Left cardiac atrium (tissue), 4 donors: ENCODE data around the gene ESRRA. TPM values are rescaled to one million over a fixed set of nuclear protein-coding genes. Genes with fewer than 3 reads are reported as not detected.
A peak's percentile ranks its signal among the peaks of the same experiment; 100 is the strongest.

Source experiments
- ATAC-seq, 2 donors: fragments of 200-7000 bp; cut with Tn5 transposase; one replicate each; pipeline ENCODE4 v1.9.1; 2020; ENCODE audit warnings: mild to moderate bottlenecking in 2 of 2, moderate library complexity in 2 of 2
- DNase-seq: peaks from one replicate; pipeline ENCODE4 v3.0.0-alpha.2; 2020
- intact Hi-C, 2 donors: fragments of 100-400 bp; cut with DNase I; formaldehyde crosslinking; loops; one replicate each; pipeline versions ENCODE4 v1.14.1 to v1.15.1; 2022 to 2023
- total RNA-seq, 2 donors: library from RNA; stranded (reverse); fragmentation: NEBNext Ultra II Directional; extraction: Animal tissue kit (Norgen Biotek cat#: 25700); gene quantifications; one replicate each; pipeline ENCODE4 v1.2.1, GENCODE V29; 2021
- donor health status: DM: no; HTN: yes; CAD: no.
- donor health status: DM: no; HTN: yes; CAD: no; lungs with severe emphysema.
- donor health status: DM: yes; HTN: yes; CAD: no.
- donor health status: Dilated cardiomyopathy.

The ESRRA gene
- total RNA-seq, 2 donors from 2014 or later: 147 to 150 TPM

DNA sequence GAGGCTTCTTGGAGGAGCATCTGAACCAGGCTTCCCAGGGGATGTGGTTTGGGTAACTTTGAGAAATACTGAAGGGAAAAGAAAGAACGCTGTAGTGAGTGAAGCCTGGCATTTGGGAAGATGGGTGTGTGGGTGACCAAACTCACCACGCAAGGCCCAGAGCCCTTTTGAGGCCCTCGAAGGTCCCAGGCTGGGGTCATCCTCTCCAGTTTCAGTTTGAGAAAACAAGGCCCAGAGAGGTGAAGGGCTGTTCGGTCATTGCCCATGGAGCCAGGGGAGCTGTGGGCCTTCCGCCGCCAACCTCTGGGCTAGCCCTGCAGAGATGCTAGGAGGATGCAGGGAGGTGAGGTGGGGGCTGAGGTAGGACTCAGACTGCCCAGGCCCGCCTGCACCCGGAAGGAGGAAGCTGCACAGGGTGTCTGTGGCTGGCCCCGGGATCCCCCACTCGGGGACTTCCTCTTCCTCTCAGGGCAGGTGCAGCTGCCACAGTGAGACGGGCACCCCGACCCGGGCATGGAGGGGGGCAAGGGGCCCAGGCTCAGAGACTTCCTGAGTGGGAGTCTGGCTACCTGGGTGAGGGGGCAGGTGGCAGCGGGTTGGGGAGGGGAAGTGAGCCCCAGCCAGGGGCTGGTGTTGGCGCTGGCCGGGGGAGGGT is 34.6 kb downstream of the ESRRA start, which contains the start of gene CCDC88B:
Gene CCDC88B (plus strand): TSS at position 451 of the 655 bp plus-strand sequence. CDS start 63 bp downstream, at position 514.
- intact Hi-C loops: no loop called here
- DNase-seq (peak; percentile 62), ATAC-seq (peak in 1 of 2 donors; percentile 6)

GRCh38 chr11:64340671-64341335 is 35.5 kb downstream of the ESRRA start:
- intact Hi-C loops: no loop called here
- ATAC-seq: peak; percentile 3 to 17
- DNase-seq: peak; percentile 59

- no peak for ATAC-seq
- no peak for DNase-seq
- intact Hi-C loops: no loop called here
Observed at GRCh38 chr11:64341429-64341828, 36.1 kb downstream of the ESRRA start.

DNA sequence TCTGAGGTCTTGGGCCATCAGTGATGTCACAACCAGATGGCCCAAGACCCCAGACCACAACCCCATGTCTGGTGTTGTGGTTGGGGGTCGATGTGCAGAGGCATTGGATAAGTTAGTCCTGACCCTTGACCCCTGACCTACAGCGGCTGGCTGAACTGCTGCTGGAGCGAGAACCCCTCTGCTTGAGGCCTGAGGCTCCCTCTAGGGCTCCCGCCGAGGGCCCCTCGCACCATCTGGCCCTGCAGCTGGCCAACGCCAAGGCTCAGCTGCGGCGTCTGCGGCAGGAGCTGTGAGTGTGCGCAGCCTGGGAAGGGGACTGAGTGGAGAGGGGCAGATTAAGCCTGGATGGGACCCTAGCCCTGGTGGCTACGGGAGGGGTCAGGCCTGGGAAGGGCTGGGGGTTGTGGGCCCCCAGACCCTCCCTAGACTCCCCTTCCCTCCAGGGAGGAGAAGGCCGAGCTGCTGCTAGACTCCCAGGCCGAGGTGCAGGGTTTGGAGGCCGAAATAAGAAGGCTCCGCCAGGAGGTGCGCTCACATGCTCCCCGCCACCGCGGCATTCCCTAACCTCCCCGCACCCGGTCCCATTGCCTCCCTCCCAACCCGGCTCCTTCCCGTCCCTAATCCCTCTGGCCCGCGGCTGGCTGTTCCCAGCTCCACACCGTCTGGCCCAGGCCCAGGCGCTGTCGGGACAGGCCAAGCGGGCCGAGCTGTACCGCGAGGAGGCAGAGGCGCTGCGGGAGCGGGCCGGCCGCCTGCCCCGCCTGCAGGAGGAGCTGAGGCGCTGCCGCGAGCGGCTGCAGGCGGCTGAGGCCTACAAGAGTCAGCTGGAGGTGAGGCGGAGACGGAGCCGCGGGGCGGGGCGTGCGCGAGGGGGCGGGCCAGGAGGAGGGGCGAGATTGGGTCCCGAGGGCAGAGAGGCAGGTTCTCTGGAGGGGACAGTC is 36.8 kb downstream of the ESRRA start:
- ATAC-seq: peak; percentile 91 to 94
- peak; percentile 89 for DNase-seq
- intact Hi-C loops: no loop called here

DNA sequence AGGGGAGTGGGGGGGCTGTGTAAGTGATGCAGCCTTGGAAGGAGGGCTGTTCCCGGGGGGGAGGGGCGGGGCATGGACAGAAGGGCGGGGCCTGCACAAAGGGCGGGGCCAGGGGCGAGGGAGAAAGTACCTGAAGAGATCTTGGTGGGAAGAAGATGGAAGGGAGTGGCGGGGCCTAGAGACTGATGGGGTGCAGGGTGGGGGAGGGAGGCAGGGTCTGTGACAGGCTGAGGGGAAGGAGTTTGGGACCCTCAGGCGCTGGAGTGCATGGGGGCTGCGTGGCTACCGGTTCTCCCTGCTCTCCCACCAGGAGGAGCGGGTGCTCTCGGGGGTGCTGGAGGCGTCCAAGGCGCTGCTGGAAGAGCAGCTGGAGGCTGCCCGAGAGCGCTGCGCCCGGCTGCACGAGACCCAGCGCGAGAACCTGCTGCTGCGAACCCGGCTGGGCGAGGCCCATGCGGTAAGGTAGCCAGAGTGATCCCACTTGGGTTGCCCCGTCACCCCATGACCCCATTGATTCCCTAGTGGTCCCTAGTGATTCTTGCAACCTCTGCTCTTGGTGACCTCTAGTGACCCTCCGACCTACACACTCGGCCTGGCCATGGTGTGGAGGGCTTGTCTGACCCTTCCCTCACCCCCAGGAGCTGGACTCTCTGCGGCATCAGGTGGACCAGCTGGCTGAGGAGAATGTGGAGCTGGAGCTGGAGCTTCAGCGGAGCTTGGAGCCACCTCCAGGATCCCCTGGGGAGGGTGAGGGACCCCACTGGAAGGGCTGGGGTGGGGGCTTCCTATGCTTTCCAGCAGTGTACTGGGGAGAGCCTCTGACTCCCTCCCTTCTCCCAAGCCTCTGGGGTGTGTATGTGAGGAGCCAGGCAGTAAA is 37.8 kb downstream of the ESRRA start:
- intact Hi-C loops: no loop called here
- ATAC-seq (peak in 1 of 2 donors; percentile 33), DNase-seq (no peak)

DNA sequence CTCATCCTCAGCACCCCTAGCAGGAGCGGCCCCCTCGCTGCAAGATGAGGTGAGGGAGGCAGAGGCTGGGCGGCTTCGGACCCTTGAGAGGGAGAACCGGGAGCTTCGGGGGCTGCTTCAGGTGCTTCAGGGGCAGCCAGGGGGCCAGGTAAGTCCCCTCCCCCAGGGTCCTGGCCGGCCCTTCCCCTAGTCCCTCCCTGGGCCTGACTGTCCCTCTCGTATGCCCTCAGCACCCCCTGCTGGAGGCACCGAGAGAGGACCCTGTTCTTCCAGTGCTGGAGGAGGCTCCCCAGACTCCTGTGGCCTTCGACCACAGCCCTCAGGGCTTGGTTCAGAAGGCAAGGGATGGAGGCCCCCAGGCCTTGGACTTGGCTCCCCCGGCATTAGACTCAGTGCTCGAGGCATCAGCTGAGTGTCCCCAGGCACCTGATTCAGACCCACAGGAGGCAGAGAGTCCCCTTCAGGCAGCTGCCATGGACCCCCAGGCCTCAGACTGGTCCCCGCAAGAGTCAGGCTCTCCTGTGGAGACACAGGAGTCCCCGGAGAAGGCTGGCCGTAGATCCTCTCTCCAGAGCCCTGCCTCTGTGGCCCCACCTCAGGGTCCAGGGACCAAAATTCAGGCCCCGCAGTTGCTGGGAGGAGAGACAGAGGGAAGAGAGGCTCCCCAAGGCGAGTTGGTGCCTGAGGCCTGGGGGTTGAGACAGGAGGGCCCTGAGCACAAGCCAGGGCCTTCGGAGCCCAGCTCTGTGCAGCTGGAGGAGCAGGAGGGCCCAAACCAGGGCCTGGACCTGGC is 38.6 kb downstream of the ESRRA start:
- DNase-seq: no peak
- intact Hi-C loops: no loop called here
- ATAC-seq: peak in 1 of 2 donors; percentile 2

DNA sequence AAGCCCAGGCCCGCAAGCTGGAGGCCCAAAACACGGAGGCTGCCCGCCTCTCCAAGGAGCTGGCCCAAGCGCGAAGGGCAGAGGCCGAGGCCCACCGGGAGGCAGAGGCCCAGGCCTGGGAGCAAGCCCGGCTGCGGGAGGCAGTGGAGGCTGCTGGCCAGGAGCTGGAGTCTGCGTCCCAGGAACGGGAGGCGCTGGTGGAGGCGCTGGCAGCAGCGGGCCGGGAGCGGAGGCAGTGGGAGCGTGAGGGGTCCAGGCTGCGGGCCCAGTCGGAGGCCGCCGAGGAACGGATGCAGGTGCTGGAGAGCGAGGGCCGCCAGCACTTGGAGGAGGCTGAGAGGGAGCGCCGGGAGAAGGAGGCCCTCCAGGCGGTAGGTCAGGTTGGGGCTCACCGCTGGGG is 39.5 kb downstream of the ESRRA start:
- ATAC-seq (no peak), DNase-seq (no peak)
- intact Hi-C loops: no loop called here

- ATAC-seq (no peak), DNase-seq (no peak)
- intact Hi-C loops: no loop called here
Observed at GRCh38 chr11:64347193-64347867, 42.0 kb downstream of the ESRRA start.

- DNase-seq (no peak), ATAC-seq (peak in 1 of 2 donors; percentile 67)
- intact Hi-C loops: no loop called here
Observed at GRCh38 chr11:64348383-64349024, 43.2 kb downstream of the ESRRA start.

DNA sequence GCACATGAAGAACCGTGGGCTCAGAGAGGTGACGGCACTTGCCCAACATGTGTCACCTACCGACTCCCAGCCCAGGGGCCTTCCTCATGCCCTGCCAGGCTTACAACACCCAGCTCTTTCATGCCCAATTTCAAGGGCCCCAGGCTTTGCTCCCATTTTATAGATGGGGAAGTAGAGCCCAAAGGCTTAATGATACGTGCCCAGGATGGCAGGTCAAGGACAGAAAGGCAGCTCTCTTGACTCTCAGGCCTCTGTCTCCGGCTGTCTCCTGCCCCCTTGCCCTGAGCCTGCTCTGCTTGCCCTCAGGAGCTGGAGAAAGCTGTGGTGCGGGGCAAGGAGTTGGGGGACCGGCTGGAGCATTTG is 43.7 kb downstream of the ESRRA start:
- ATAC-seq (no peak), DNase-seq (no peak)
- intact Hi-C loops: no loop called here

DNA sequence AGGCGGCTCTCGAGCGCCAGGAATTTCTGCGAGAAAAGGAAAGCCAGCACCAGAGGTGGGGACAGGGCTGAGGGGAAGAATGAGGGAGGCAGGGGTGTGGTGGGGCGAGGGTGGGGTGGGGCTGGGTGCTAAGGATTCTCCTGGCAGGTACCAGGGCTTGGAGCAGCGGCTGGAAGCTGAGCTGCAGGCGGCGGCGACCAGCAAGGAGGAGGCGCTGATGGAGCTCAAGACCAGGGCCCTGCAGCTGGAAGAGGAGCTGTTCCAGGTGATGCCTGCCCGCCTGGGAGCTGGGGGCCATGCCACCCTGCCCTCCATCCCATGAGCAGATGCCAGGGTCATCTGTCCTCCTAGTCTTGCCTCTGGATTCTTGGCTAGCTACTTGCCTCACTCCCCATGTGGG is 44.1 kb downstream of the ESRRA start:
- DNase-seq: no peak
- intact Hi-C loops: no loop called here
- no peak for ATAC-seq

DNA sequence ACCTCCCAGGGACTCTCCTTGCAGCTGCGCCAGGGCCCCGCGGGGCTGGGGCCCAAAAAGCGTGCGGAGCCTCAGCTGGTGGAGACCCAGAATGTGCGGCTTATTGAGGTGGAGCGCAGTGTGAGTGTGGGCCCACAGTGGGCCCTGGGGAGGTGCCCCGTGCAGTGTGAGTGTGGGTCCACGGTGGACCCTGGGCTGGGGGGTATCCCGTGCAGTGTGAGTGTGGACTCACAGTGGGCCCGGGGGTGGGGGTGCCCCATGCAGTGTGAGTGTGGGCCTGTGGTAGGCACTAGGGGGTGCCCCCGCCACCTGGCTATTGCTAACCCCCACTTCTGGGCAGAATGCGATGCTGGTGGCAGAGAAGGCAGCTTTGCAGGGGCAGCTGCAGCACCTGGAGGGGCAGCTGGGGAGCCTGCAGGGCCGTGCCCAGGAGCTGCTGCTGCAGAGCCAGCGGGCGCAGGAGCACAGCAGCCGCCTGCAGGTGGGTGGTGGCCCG is 45.9 kb downstream of the ESRRA start:
- ATAC-seq (no peak), DNase-seq (no peak)
- intact Hi-C loops: no loop called here

- DNase-seq (no peak), ATAC-seq (no peak)
- intact Hi-C loops: no loop called here
Observed at GRCh38 chr11:64352099-64352994, 47.0 kb downstream of the ESRRA start.

- ATAC-seq (no peak), DNase-seq (no peak)
- intact Hi-C loops: no loop called here
Observed at GRCh38 chr11:64352995-64353714, 47.8 kb downstream of the ESRRA start.

DNA sequence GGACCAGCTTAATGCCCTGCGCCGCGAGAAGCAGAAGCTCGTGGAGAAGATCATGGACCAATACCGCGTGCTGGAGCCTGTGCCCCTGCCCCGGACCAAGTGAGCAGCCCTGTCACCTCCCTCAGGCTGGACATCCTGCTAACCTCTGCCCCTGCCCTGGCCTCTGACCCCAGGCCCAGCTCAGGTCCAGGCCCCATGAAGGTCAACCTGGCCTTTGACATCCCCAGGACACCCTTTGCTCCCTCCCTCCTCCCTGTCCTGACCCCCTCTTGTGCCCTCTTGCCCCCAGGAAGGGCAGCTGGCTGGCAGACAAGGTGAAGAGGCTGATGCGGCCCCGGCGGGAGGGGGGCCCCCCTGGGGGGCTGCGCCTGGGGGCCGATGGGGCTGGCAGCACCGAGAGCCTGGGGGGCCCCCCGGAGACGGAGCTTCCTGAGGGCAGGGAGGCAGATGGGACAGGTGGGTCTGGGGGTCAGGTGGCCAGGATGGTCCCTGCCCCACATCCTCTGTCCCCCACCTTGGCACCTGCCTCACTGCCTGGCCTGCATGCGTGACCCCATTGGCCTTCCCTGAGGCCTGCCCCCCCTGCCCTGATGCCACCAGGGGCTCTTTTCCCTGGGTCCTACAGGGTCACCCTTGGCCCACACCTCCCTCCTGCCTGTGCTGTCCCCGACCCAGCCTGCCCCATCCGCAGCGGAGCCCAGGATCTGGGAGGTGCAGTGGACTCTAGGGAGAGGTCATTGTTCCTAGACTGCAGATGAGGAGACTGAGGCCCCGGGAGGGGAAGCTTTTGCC is 48.6 kb downstream of the ESRRA start:
- no peak for ATAC-seq
- intact Hi-C loops: no loop called here
- no peak for DNase-seq
